Measurements from ENCODE around the gene IL1B. TPM values are rescaled to one million over a fixed set of nuclear protein-coding genes. Genes with fewer than 3 reads are reported as not detected.

IL1B gene
- total RNA-seq, 1 donor: 0.36 TPM

DNA sequence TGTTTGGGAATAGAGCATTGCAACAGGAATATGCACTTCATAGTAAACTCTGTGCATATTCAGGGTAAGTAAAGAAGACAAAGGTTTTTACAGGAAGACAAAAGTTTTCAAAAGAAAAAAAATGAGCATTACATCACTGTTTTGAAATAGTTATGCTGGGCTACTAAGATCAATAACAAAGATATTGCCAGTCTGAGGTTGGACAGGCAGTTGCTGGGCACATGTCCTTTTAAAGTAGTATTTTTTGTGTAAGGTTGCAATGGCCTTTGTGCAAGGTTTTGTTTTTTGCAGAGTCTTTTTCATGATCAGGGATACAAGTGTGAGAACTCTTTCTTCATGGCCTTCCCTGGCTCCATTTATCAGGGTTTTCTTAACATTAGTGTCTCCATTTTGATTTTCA lies 16.2 kb downstream of the IL1B start:
- Histone ChIP-seq H3K4me3 (ENCODE audit: insufficient read depth, low read length) (no peak overlapping the region), H4K20me1 (ENCODE audit: insufficient read depth, low read length) (no peaks in the 10 kb centered on the region), H3K4me2 (ENCODE audit: insufficient read depth, low read length) (no peak overlapping the region), H3K27me3 (ENCODE audit: insufficient read depth, low read length) (no peaks in the 10 kb centered on the region), H3K9me3 (ENCODE audit: low read depth, low read length) (no peaks in the 10 kb centered on the region), H3K27ac (ENCODE audit: low read depth, low read length) (no peak overlapping the region), H3K4me1 (ENCODE audit: insufficient read depth, low read length) (peaks cover 17% of the 10 kb centered on the region), H3K79me2 (ENCODE audit: insufficient read depth, low read length) (no peaks in the 10 kb centered on the region), H2AFZ (ENCODE audit: low read length) (no peak overlapping the region), H3K36me3 (ENCODE audit: insufficient read depth, low read length) (no peaks in the 10 kb centered on the region)
- TF ChIP-seq, protein P1, sequence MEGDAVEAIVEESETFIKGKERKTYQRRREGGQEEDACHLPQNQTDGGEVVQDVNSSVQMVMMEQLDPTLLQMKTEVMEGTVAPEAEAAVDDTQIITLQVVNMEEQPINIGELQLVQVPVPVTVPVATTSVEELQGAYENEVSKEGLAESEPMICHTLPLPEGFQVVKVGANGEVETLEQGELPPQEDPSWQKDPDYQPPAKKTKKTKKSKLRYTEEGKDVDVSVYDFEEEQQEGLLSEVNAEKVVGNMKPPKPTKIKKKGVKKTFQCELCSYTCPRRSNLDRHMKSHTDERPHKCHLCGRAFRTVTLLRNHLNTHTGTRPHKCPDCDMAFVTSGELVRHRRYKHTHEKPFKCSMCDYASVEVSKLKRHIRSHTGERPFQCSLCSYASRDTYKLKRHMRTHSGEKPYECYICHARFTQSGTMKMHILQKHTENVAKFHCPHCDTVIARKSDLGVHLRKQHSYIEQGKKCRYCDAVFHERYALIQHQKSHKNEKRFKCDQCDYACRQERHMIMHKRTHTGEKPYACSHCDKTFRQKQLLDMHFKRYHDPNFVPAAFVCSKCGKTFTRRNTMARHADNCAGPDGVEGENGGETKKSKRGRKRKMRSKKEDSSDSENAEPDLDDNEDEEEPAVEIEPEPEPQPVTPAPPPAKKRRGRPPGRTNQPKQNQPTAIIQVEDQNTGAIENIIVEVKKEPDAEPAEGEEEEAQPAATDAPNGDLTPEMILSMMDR (IDR thresholded peaks at IDR 0.05; ENCODE audit: extremely low read depth, low read depth, low read length): no peak
- no peak for DNase-seq (ENCODE audit: insufficient read length, low spot score, missing footprints)

DNA sequence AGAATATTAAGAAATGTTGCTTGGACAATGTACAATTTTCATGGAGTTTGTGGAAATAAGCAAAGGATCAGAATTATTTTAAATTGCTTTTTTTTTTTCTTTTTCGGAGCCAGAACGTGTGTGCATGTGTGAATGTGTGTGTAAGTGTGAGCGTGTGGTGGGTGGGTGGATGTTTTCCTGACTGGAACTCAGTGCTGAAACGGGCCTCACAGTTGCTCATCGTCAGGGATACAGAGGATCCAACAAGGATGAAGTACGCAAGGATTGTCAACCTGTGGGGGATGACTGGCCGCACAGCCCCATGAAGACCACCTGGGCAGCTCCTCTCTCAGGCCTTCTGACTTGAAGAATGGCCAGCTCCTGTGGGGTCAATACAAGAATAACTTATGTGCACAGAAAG lies 17.5 kb downstream of the IL1B start:
- Histone ChIP-seq H3K79me2 (ENCODE audit: insufficient read depth, low read length) (no peaks in the 10 kb centered on the region), H3K9me3 (ENCODE audit: low read depth, low read length) (no peaks in the 10 kb centered on the region), H3K27ac (ENCODE audit: low read depth, low read length) (no peak overlapping the region), H3K36me3 (ENCODE audit: insufficient read depth, low read length) (no peaks in the 10 kb centered on the region), H3K4me3 (ENCODE audit: insufficient read depth, low read length) (no peak overlapping the region), H2AFZ (ENCODE audit: low read length) (peak overlapping the region; percentile 9), H3K4me2 (ENCODE audit: insufficient read depth, low read length) (no peak overlapping the region), H3K4me1 (ENCODE audit: insufficient read depth, low read length) (peaks cover 9% of the 10 kb centered on the region), H4K20me1 (ENCODE audit: insufficient read depth, low read length) (no peaks in the 10 kb centered on the region), H3K27me3 (ENCODE audit: insufficient read depth, low read length) (no peaks in the 10 kb centered on the region)
- TF ChIP-seq, protein P1 (IDR thresholded peaks at IDR 0.05; ENCODE audit: extremely low read depth, low read depth, low read length): no peak
- no peak for DNase-seq (ENCODE audit: insufficient read length, low spot score, missing footprints)

DNA sequence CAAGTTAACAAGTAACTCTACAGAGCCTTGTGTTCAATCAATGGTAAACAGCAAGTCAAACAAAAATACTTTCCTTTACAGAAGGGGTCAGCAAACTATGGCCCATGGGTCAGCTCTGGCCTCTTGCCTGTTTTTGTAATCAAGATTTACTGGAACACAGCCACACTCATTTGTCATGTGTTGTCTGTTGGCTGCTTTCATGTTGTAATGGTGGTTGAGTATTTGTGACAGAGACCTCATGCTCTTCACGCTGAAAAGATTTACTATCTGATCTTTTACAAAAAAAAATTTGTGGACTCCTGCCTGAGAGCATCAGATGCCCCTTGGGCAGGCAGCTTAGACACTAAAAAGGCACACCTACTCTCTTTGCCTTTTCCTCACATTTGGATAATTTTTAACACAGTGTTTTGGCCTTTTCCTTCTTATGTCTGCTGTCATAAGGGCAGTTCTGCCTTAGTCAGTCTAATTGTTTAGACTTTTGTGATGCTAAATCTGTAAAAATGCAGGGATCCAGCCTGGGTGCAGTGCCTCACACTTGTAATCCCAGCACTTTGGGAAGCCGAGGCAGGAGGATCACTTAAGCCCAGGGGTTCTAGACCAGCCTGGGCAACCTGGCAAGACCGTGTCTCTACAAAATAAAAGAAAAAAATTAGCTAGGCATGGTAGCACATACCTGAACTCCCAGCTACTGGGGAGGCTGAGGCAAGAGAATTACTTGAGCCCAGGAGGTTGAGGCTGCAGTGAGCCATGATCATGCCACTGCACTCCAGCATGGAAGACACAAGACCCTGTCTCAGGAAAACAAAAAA lies 18.3 kb downstream of the IL1B start:
- H2AFZ ChIP-seq (ENCODE audit: low read length): peak overlapping the region; percentile 37
- H3K4me1 ChIP-seq (ENCODE audit: insufficient read depth, low read length): peaks cover 14% of the 10 kb centered on the region
- no peak for DNase-seq (ENCODE audit: insufficient read length, low spot score, missing footprints)
- no peaks in the 10 kb centered on the region for H3K79me2 ChIP-seq (ENCODE audit: insufficient read depth, low read length)
- no peaks in the 10 kb centered on the region for H4K20me1 ChIP-seq (ENCODE audit: insufficient read depth, low read length)
- no peak overlapping the region for H3K4me2 ChIP-seq (ENCODE audit: insufficient read depth, low read length)
- H3K27ac ChIP-seq (ENCODE audit: low read depth, low read length): no peak overlapping the region
- no peaks in the 10 kb centered on the region for H3K9me3 ChIP-seq (ENCODE audit: low read depth, low read length)
- no peaks in the 10 kb centered on the region for H3K36me3 ChIP-seq (ENCODE audit: insufficient read depth, low read length)
- H3K27me3 ChIP-seq (ENCODE audit: insufficient read depth, low read length): no peaks in the 10 kb centered on the region
- TF ChIP-seq, protein P1 (IDR thresholded peaks at IDR 0.05; ENCODE audit: extremely low read depth, low read depth, low read length): no peak
- H3K4me3 ChIP-seq (ENCODE audit: insufficient read depth, low read length): no peak overlapping the region

DNA sequence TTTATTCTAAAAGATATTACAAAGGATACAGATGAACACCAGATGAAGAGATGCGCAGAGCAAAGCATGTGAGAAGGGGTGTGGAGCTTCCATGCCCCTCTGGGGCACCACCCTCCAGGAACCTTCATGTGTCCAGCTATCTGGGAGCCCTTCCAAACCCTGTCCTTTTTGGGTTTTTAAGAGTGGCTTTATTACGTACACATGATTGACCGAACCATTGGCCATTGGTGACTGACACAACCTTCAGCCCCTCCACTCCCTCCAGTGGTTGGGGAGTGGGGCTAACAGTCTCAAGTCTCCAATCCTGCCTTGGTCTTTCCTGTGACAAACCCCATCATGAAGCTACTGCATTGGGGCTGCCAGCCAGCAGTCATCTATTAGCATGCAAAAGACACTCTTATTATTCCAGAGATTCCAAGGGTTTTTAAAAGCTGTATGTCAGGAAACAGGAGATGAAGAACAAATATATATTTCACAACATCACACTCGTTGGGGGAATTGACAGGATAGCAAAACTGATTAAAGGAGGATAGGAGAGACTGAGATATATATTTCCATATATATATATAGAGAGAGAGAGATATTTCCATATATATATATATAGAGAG lies 19.4 kb downstream of the IL1B start:
- Histone ChIP-seq H3K9me3 (ENCODE audit: low read depth, low read length) (no peaks in the 10 kb centered on the region), H3K4me2 (ENCODE audit: insufficient read depth, low read length) (no peak overlapping the region), H3K27ac (ENCODE audit: low read depth, low read length) (no peak overlapping the region), H3K79me2 (ENCODE audit: insufficient read depth, low read length) (no peaks in the 10 kb centered on the region), H3K4me3 (ENCODE audit: insufficient read depth, low read length) (no peak overlapping the region), H2AFZ (ENCODE audit: low read length) (peak overlapping the region; percentile 47), H3K36me3 (ENCODE audit: insufficient read depth, low read length) (no peaks in the 10 kb centered on the region), H4K20me1 (ENCODE audit: insufficient read depth, low read length) (no peaks in the 10 kb centered on the region), H3K4me1 (ENCODE audit: insufficient read depth, low read length) (peaks cover 25% of the 10 kb centered on the region), H3K27me3 (ENCODE audit: insufficient read depth, low read length) (no peaks in the 10 kb centered on the region)
- TF ChIP-seq, protein P1 (IDR thresholded peaks at IDR 0.05; ENCODE audit: extremely low read depth, low read depth, low read length): no peak
- DNase-seq (ENCODE audit: insufficient read length, low spot score, missing footprints): no peak
